ENCODE results near the gene SMTN.
"Not testable (repeated sequence)": the region's sequence is repeated elsewhere in the genome, so short reads cannot be mapped to it uniquely, and the experiment has no call there.

Gene SMTN

DNA sequence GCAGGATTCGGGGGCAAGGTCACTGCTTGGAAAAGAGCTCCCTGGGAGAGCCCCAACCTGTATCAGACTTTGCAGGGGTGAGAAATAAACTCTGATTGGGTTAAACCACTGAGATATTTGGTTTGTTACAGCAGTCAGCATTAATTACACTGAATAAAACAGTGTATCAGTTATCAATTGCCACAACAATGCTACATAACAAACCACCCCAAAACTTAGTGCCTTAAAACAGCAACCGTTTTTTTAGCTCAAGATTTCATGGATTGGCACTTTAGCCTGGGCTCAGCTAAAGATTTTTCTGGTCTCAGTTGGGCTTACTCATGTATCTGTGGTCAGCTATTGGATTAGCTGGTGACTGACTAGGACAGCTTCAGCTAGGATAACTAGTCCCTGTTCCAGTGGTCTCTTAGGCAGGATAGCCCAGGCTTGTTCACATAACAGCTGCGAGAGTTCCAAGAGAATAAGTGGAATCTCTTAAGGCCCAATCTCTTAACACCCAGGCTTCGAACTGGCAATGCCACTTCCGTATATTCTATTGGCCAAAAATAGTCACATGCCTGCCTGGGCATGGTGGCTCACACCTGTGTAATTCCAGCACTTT is 7.5 kb upstream of the SMTN start:
- not testable (repeated sequence) for DNase-seq

DNA sequence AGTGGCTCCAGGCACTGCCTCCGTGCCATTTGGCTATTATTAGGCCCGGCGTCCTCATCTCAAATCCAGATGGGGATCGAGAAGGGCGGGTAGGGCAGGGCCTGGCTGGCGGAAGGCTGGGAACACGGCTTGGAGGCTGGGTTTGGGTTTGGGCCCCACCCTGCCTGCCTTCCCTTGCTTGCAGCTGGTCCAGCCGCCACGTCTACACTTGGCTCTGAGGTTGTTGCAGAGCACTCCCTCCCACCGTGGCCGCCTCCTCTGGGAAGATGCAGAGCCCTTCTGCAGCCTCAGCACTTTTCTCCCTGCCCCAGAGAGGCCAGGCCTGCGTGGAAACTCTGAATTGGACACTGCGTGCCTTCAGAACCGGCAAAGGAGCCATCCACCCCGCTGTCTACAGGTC is 5.2 kb upstream of the SMTN start:
- no peak for DNase-seq

DNA sequence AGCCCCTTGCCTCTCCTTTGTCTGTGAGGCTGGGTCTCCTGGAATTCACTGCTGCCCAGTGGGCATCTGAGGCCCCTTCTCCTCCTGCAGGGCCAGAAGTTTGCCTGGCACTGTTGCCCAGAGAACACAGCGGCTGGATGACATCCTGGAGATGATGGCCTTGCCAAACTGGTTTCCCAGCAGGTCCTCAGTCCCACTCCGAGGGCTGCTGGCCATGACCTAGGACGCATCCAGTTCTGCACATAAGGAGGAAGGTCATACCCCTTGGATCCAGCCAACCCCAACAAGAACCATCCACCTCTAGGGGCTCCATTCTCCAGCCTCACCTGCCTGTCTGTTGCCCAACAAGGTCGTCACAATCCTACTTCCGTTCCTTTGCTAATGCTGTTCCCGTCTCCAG is 3.4 kb upstream of the SMTN start:
- no peak for DNase-seq

DNA sequence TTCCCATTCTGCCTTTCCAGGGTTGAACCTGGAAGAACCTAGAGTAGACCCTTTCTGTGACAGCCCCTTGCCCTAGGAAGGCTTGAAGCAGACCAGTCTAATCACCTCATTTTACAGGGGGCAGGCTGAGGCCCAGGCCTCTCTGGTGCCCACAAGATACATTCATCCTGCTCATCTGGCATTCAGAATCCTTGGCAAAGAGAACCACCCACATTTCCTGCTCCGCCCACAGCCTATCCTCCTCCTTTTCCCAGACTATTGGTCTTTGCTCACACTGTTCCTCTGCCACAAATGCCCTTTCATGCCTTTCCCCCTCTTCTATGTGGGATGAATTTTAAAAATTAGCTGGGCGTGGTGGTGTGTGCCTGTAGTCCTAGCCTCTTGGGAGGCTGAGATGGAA is 2.7 kb upstream of the SMTN start:
- not testable (repeated sequence) for DNase-seq

DNA sequence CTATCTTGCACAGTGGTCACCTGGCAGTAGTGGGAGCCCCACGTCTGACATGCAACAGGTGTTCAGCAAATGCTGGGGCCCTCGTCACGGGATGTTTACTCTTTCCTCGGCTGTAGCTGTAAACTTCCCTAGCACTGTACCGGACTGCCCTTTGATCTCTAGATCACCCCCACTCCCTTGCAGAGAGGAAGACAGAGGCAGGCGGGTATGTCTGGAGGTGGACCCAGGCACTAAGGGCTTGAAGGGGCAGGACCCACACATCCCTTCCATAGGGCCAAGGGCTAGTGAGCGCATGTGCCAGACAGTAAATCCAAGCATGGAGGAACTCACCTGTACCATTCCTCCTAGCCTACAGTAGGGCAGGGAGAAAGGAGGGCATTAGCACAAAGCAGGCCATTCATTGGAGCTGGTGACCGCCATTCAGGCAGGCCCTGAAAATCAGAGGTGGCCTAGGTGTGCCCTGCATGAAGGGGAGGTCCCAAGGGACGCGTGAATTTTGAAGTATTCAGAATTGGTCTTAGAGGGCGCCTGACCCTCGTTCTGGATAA is 1.9 kb upstream of the SMTN start:
- DNase-seq, result no peak

DNA sequence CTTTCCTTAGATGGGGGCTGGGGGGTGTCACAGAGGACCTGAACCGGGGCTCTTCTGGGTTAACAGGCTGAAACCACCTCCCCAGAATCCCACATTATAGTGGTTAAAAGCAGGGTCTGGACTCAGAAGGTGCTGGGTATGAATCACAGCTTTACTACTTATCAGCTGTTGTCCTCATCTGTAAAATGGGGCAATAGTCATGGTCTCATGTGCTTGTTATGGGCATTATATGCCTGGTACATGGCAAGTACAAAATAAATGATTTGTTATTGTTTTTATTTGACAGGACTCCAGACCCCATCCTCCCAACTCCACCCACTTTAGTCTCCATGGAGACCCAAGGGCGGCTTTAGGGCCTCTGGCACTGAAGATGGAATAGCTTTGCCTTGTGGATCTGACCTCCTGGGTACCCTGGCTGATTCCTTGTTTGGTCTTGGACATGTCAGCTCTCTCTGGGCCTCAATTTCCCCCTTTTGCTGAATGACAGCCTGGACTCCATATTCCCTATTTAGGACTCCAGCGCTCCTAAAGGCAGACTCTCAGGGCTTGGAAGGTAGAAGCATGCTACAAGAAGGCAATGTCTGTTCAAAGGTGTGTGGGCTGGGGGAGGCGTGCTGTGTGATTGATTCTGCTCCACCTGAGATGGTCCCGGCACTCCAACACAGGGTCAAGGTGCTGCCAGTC is 812 bp upstream of the SMTN start:
- no peak for DNase-seq

DNA sequence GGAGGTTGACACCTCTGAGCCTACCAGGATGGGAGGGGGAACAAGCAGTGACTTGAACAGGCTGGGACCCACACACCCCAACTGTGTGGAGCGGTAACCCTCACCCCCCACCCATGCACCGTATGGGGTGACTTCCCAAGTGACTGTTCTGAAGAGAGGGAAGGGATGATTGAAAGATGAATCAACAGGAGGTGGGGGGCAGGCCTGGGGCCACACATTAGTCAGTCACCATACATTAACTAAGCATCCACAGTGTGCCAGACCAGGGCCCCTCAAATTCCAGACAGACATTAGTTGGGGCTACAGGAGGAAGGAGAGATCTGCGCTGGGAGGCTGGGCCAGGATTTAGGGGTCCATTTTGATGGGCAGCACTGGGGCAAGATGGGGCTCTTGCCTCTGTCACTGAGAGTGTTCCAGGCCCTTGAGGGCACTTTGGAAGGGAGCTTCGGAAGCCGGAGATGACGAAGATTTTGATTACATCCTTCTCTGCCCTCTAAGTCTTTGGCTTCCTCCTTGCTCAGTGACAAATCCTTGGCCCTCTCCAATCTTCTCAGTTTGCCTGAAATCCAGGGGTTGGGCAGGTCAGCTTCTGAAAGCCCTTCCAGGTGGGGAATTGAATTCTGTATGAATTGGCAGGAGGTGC is 966 bp downstream of the SMTN start:
- DNase-seq, result no peak

DNA sequence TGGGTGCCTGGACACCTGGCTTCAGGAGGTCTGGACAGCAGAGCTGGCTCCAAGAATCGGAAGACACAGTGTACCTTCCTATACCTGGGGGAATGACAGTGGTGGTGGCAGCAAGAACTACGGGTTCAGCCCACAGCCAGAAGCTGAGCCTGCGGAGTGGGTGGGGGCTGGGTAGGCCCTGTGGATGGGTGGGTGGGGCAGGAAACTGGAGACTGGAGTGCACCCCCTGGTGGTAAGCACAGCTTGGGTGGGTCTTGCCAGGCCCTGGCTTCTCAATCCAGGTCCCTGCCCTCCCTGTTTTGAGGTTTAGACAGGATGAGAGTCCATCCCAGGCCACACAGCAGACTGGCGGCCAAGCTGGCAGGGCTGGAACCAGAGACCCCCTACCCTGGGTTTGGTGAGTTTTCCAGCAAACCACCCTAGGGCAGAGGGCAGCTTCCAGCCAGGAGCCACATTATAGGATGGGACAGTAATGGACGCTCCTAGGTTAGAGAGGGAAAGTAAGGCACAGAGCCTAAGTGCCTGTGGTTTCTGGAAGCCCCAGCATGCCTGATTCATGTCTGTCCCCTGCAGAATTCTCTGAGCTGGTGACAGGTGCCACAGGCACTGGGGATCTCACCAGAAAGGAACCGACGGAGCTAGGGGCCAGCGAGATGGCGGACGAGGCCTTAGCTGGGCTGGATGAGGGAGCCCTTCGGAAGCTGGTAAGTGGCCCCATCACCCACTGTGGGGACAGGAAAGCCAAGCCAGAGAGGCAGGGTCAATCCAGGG is 1.7 kb downstream of the SMTN start:
- DNase-seq, result peak; percentile 54

DNA sequence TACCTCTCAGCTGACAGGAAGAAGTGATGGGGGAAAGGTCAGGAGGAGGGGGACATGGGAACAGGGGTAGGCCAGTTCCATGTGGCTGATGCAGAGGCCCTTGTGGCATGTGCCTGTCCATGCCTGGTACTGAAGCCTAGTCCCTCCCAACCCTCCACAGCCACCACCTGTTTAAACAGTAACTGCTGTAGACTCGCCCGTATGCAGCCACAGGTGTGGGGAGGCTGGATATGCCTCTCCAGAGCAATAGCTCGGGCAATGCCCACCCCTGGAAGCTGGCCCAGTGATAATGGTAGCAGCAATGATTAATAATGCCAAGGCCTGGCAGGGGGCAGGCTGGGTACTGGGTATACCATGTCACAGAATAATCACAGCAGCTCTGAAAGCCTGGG is 2.3 kb downstream of the SMTN start:
- no peak for DNase-seq

DNA sequence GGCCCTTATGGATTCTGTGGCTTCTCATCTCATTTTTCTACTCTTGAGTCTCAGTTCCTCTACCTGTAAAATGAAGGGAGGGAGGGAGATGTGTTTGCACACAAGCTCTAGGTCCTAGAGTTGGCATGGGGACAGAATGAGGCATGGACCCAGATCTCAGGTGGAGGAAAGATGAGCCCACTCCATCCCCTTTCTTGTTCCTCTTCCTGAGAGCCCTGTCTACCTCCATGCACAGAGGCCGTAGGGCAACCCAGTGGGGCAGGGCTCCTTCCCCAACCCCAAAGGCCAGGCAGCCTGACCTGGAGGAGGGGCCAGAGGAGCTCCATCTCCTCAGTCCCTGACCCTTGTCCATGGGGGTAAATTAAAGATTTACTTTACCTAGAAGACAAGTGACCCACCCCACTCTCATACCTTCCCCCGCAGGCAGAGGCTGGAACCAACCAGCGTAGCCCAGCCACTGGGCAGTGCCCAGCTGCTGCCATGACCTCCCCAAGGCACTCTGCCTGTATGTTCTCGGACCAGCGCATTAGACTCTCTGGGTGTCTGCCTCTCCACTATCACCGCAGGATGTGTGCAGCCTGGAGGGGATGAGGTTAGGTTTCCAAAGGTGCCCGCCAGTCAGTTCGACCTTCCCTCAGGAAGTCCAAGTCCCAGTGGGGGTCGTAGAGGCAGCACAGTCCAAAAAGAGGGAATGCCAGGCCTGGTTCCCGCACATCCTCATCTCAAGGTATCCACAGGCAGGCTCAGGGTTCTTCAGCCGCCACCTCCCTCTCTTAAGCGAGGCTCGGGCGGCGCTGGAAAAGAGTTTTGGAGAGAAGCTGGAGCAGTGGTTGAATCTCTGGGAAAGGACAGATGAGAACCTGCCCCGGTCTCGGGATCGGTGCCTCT is 3.0 kb downstream of the SMTN start:
- DNase-seq, result no peak

DNA sequence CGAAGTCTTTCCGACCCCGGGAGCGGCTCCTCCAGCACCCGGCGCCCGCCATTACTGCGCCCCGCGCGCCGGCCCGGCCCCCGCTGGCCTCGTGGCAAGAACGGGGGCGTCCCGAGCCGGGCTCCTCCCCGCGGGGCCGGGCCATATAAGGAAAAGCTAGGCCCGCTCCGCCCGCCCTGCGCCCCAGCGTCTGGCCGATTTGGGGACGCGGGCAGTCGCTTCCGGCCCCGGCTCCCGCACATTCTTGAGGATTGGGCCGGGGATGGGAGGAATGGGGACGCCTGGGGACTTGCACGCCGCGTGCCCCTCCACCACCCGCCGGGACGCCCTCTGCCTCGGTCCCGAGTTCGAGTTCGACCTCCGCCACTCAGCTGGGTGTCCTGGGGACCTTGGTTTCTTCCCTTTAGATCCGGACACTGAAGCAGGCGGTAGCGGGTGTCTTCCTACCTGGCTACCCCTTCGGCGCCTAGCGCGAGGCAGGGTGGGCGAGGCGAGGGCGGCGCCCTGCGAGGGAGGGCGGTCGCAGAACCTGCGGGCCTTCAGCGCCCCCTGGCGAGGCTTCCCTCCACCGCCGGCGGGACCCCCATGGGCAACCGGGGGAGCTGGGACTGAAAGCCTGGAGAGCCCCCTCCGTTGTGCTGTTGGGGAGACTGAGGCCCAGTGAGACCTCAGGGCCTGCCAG is 3.8 kb downstream of the SMTN start:
- DNase-seq, result peak; percentile 85

DNA sequence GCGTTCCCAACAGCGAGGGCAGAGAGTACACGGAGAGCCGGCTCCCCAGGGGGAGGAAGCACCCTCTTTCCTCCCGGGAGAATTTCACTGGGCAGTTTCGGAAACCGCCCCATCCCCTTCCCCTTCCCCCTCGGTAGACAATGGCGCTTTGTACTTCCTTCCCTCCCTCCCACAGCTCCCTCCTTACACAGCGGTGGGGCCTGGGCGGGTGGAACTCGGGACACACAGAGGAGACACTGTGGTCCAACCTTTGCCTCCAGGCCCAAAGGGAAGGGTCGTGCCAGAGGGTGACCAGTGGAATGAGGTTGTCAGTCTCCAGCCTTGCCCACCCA is 4.3 kb downstream of the SMTN start:
- DNase-seq, result no peak

DNA sequence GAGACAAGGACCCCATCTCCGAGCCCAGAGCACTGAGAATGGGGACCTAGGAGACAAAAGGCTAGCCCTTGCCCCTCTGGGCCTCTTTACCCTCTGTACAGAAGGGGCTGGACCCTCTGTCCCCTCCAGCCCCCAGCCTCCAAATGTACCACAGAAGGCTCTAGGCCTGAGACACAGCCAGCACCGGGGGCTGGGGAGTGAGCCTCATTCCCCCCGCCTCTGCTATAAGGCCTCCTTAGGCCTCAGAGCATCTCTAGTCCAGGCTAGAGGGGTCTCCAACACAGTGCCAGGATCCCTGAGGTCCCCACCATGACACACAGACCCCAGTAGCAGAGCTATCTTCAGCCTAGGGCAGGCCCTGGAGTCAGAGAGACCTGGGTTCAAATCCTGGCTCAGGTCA is 4.8 kb downstream of the SMTN start:
- DNase-seq, result no peak

DNA sequence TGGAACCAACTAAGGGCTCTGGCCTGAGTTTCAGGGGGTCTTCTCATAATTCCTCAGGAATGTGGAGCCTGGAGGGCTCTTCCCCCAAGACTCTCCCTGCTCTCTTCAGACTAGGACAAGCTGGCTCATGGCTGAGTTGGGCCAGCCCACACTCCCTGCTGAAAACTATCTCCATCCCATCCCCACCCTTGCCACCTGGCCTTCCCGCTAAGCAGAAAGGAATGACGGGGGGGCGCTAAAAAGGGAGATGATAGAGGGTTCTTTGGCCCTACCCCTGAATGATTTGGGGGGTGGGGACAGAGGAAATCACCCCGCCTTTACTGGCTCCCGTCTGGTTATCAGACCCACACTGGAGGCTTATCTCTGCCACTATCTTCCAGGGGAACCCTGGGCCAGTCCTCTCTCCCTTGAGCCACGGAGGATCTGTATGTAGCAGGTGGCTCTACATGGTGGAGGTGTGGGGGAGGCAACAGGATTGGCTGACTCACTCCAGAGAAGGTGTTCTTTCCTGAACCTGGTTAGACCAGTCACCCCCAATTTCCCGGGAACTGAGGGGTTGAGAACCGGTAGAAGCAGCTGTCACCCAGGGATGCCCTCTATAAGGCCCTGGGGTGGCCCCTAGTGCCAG is 5.7 kb downstream of the SMTN start:
- no peak for DNase-seq

DNA sequence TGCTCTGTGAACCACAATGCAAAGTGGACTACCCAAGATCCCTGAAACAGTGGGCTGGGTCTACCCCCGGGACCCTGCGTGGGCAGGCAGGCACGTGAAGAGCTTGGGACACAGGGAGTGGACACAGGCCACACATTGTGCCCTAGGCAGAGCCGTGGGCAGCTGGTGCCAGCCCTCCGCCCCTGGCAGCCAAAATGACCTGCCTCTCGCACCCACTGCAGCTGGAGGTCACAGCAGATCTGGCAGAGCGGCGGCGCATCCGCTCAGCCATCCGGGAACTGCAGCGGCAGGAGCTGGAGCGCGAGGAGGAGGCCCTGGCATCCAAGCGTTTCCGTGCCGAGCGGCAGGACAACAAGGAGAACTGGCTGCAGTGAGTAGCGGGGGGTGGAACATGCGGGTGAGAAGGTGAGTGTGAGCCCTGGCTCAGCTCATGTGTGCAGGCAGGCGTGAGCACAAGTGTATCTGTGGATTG is 6.7 kb downstream of the SMTN start:
- DNase-seq, result no peak

DNA sequence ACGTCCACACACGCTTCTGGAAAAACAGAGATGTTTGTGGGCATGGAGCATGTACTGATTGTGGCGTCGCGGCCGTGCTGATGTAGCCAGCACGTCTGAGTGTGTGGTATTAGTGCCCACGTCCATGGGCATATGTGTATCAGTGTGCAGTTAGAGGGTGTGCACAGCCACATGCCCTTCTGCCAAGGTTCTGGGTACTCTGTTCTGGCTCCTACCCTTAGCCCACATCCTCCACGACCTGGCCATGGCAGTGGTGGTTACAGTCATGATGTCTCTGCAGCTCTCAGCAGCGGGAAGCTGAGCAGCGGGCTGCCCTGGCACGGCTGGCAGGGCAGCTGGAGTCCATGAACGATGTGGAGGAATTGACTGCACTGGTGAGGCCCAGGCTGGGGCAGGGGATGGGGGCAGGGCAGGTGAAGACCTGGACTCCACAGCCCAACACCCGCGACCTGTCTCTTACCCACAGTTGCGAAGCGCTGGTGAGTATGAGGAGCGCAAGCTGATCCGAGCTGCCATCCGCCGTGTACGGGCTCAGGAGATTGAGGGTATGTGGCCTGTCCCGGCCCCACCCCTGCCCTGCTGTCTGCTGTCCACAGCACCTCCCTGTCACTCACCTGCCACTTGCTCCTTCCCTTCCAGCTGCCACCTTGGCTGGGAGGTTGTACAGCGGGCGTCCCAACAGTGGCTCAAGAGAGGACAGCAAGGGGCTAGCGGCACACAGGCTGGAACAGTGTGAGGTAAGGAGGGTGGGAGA is 7.3 kb downstream of the SMTN start:
- DNase-seq, result no peak

DNA sequence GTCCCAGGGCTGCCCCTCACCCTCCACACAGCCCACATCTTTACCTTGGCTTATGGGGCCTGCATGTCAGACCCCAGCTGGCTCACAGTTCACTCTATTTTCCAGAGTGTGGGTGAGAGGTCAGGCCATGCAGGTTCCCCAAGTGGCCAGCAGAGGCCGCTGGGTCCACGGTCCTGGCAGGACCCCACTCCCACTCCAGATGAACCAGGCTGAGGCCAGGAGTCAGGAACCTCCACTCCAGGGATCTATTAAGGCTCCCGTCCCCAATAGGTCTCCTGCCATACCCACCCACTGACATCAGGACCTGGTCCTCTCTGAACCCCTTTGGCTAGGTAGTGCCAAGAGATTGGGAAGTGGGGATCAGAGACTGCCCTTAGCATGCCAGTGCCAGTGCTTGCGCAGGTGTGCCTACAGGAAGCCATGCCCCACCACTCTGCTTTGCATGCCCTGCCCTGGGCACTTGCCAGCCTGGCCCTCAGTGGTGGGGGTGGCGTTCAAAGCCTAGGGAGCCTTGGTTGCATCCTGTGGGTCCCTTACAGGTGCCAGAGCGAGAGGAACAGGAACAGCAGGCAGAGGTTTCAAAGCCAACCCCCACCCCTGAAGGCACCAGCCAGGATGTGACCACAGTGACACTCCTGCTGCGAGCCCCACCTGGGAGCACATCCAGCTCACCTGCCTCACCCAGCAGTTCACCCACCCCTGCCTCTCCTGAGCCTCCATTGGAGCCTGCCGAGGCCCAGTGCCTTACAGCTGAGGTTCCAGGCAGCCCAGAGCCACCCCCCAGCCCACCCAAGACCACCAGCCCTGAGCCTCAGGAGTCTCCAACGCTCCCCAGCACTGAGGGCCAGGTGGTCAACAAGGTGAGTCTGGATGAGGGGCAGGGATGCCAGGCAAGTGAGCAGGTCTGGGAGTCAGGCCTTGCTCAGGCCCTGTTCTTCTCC is 8.3 kb downstream of the SMTN start:
- DNase-seq, result peak; percentile 48

DNA sequence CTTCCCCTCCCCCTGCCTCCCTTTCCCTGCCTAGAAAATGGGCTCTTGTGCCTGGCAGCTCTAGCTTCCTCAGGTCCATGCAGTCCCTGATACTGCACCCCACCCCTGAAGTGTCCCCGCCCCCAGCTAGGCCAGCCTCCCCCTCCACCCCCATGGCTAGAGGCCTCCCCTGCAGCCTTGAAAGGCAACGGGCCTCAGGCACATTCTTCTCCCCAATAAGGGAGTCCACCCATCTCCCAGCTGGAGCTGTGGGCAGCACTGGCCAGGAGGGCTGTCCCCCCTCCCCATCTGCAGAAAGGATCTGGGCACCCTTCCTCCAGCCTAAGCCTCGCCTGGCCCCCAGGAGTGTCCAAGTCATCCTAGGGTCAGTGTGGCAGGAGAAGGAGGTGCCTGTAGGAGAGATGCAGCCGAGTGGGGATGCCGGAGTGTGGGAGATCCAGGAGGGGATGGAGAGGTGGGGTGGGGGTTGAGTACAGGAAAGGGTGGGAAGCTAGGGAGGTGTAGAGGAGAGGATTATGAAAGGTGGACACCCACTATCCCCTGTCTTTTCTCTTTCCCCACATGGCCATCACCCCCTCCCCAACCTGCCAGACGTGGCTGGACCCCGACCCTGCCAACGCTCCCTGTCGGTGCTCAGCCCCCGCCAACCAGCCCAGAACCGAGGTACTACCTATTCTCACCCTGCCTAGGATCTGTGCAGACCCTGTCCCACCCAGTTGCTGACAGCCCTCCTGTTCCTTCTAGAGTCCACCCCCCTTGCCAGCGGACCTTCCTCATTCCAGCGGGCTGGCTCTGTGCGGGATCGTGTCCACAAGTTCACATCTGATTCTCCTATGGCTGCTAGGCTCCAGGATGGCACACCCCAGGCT is 9.3 kb downstream of the SMTN start:
- no peak for DNase-seq
